K562 (cell line): ENCODE data around the gene DMWD. TPM values are rescaled to one million over a fixed set of nuclear protein-coding genes. Genes with fewer than 3 reads are reported as not detected.

ENCODE experiments used
- HMGN3 ChIP-seq: IDR thresholded peaks from 2 replicates; pipeline ENCODE4 v1.6.1; 2011; ENCODE audit warnings: borderline replicate concordance, low read depth, mild to moderate bottlenecking, mixed read lengths, low read length; ENCODE audit not compliant: insufficient read length; ENCODE audit errors: extremely low read depth
- KLF16 ChIP-seq: IDR thresholded peaks from 2 replicates; pipeline ENCODE4 v1.6.1; 2016; ENCODE audit warnings: antibody characterized with exemption
- MAZ ChIP-seq, 2 experiments: fragments of 450-650 bp in 1 of 2; sonication (generic) in 1 of 2; formaldehyde crosslinking; IDR thresholded peaks in 1 of 2; conservative IDR thresholded peaks in 1 of 2; 2 replicates each; pipeline versions ENCODE4 v1.4.0 to v1.5.0; 2020; ENCODE audit warnings: mild to moderate bottlenecking in 1 of 2, missing genetic modification reagents in 1 of 2
- PML ChIP-seq: IDR thresholded peaks from 2 replicates; pipeline ENCODE4 v1.6.1; 2012; ENCODE audit warnings: low read length, inconsistent platforms
- POLR2AphosphoS5 ChIP-seq: IDR thresholded peaks from 2 replicates; pipeline ENCODE4 v1.6.1; 2011; ENCODE audit warnings: mild to moderate bottlenecking, low read depth, low read length, moderate library complexity; ENCODE audit not compliant: control insufficient read depth, insufficient read depth
- PTTG1 ChIP-seq: fragments of 450-650 bp; IDR thresholded peaks from 2 replicates; pipeline ENCODE4 v1.6.1; 2016; ENCODE audit warnings: low read depth, mild to moderate bottlenecking, missing genetic modification characterization, missing compliant biosample characterization
- RCOR1 ChIP-seq, 2 experiments: IDR thresholded peaks; 2 replicates each; pipeline ENCODE4 v1.6.1; 2012; ENCODE audit warnings: low read depth in 2 of 2, low read length in 2 of 2, borderline replicate concordance in 1 of 2, improper control_type of control experiment in 1 of 2
- RNF2 ChIP-seq: sonication (generic); IDR thresholded peaks from 2 replicates; pipeline ENCODE4 v1.6.1; 2016
- SMAD2 ChIP-seq: fragments of 150-350 bp; IDR thresholded peaks from 2 replicates; pipeline ENCODE4 v1.6.1; 2014; ENCODE audit warnings: low read depth, mild to moderate bottlenecking, low read length
- SRSF1 ChIP-seq: fragments of 200-400 bp; formaldehyde crosslinking; IDR thresholded peaks from 2 replicates; pipeline ENCODE4 v1.6.1; 2017; ENCODE audit warnings: mild to moderate bottlenecking, low read depth, low read length, moderate library complexity
- ZBTB12 ChIP-seq: fragments of 250-450 bp; sonication (Bioruptor Pico); IDR thresholded peaks from 2 replicates; pipeline ENCODE4 v1.4.0; 2020
- ZBTB49 ChIP-seq: sonication (generic); formaldehyde crosslinking; IDR thresholded peaks from 2 replicates; pipeline ENCODE4 v1.8.0; 2022; ENCODE audit warnings: missing genetic modification reagents, mild to moderate bottlenecking, borderline replicate concordance
- ZEB2 ChIP-seq: fragments of 450-650 bp; IDR thresholded peaks from 2 replicates; pipeline ENCODE4 v1.6.1; 2016
- ZNF431 ChIP-seq: sonication (generic); formaldehyde crosslinking; IDR thresholded peaks from 2 replicates; pipeline ENCODE4 v1.8.0; 2022; ENCODE audit warnings: mild to moderate bottlenecking, missing genetic modification reagents
- ZNF740 ChIP-seq, 3 experiments: fragments of 200-800 bp in 1 of 3; sonication (Bioruptor generic) in 1 of 3; sonication (generic) in 1 of 3; formaldehyde crosslinking in 1 of 3; IDR thresholded peaks; 2 replicates each; pipeline versions ENCODE4 v1.6.1 to v1.8.0; 2016 to 2022; ENCODE audit warnings: mild to moderate bottlenecking in 2 of 3, missing compliant biosample characterization in 2 of 3, missing genetic modification characterization in 2 of 3, missing genetic modification reagents in 1 of 3
- ZNF764 ChIP-seq: fragments of 250-450 bp; sonication (Bioruptor Pico); IDR thresholded peaks from 2 replicates; pipeline ENCODE4 v1.4.0; 2020; ENCODE audit warnings: low read depth, mild to moderate bottlenecking, moderate library complexity
- polyA plus RNA-seq, 8 experiments: library from polyadenylated mRNA; depleted of rRNA in 4 of 8; stranded (reverse) in 5 of 8; unstranded in 3 of 8; fragments of >200 nt; fragmentation: Nextera tagmentation in 2 of 8; fragmentation: Illumina TruSeq in 1 of 8; extraction: Ambion mirVana in 2 of 8; extraction: Trizol in 1 of 8; gene quantifications; 2 replicates each; pipeline versions ENCODE4 v1.2.1 to v1.2.3, GENCODE V29; 2011 to 2014; ENCODE audit warnings: inconsistent platforms in 1 of 8, missing spikeins in 1 of 8
- total RNA-seq, 7 experiments: library from RNA; depleted of rRNA in 6 of 7; stranded (reverse); fragments of >200 nt in 6 of 7; fragmentation: Illumina TruSeq in 2 of 7; extraction: Trizol in 2 of 7; gene quantifications; 2 replicates each; pipeline versions ENCODE4 v1.2.1 to v1.2.3, GENCODE V29; 2011 to 2021; ENCODE audit warnings: low replicate concordance in 1 of 7
- TF ChIP-seq, protein P1 (sequence below), 3 experiments: IDR thresholded peaks in 2 of 3; conservative IDR thresholded peaks in 1 of 3; 2 replicates each; pipeline ENCODE4 v1.5.1; 2011 to 2012; ENCODE audit warnings: low read length in 3 of 3, mild to moderate bottlenecking in 3 of 3, control low read depth in 2 of 3, improper control_type of control experiment in 1 of 3, inconsistent platforms in 1 of 3, low read depth in 1 of 3, mixed read lengths in 1 of 3, moderate library complexity in 1 of 3; ENCODE audit not compliant: insufficient read depth in 2 of 3

Gene DMWD
- total and polyA plus RNA-seq, 9 of the 15 experiments (the other 6 are each of a cell fraction or from before 2014, with no cell fraction given) = 4.7 to 54.6 (median 19.0) TPM

DNA sequence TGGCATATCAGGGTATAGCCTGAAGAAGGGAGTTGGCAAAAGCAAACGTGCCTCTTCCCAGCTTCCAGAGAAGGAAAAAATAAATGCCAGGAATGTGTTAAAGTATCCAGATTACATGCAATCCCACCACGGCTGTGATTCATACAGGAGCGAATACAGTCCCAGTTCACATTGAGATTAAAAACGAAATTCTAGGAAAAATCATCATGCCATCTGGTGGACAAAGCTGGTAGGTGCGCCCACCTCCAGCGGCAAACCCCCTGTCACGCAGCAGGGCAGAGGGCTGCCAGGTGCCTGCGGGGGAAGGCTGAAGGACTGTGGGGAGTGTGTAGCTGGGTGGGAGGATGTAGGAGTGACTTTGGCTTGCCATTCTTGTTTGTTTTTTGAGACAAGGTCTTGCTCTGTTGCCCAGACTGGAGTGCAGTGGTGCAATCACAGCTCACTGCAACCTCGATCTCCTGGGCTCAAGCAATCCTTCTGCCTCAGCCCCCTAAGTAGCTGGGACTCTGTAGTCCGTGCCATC, 6.4 kb upstream of the DMWD start (continued):
- TF ChIP-seq HMGN3 = no peak
- no peak for TF ChIP-seq SMAD2
- TF ChIP-seq RNF2 = no peak
- peak; percentile 43; the same call in 1 of the 2 replicates for TF ChIP-seq ZNF764 (CRISPR knock-in tag)
- peak in 1 of 2 experiments; percentile 42; a peak in 1 of 4 replicates for TF ChIP-seq MAZ (CRISPR knock-in tag; conservative IDR thresholded peaks at IDR 0.05 in 1 of 2, IDR thresholded peaks at IDR 0.05 in 1 of 2)
- no peak for TF ChIP-seq PTTG1 (tag)
- TF ChIP-seq, protein P1, sequence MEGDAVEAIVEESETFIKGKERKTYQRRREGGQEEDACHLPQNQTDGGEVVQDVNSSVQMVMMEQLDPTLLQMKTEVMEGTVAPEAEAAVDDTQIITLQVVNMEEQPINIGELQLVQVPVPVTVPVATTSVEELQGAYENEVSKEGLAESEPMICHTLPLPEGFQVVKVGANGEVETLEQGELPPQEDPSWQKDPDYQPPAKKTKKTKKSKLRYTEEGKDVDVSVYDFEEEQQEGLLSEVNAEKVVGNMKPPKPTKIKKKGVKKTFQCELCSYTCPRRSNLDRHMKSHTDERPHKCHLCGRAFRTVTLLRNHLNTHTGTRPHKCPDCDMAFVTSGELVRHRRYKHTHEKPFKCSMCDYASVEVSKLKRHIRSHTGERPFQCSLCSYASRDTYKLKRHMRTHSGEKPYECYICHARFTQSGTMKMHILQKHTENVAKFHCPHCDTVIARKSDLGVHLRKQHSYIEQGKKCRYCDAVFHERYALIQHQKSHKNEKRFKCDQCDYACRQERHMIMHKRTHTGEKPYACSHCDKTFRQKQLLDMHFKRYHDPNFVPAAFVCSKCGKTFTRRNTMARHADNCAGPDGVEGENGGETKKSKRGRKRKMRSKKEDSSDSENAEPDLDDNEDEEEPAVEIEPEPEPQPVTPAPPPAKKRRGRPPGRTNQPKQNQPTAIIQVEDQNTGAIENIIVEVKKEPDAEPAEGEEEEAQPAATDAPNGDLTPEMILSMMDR (IDR thresholded peaks at IDR 0.05 in 2 of 3, conservative IDR thresholded peaks at IDR 0.05 in 1 of 3; ENCODE audit: insufficient read depth in 2 of 3, low read depth in 1 of 3, low read length in 3 of 3) = peak; percentile 72 to 82 (median 77)
- TF ChIP-seq ZBTB12 = no peak
- 0 out of 2 replicates have a peak, but pooled peaks have one; percentile 10 for TF ChIP-seq ZNF740 (CRISPR knock-in tag; IDR thresholded peaks at IDR 0.05)
- no peak for TF ChIP-seq ZNF740 (tag; IDR thresholded peaks at IDR 0.05)
- TF ChIP-seq ZNF431 = no peak
- TF ChIP-seq ZEB2 = no peak
- TF ChIP-seq SRSF1 = no peak
- TF ChIP-seq PML = no peak
- TF ChIP-seq ZBTB49 (CRISPR knock-in tag) = no peak
- TF ChIP-seq KLF16 = peak; percentile 21; the same call in 1 of the 2 replicates
- TF ChIP-seq RCOR1 (IDR thresholded peaks at IDR 0.05; ENCODE audit: borderline replicate concordance in 1 of 2, low read depth in 2 of 2, low read length in 2 of 2) = 0 out of 4 replicates have a peak, but pooled peaks of 1 of the 2 experiments have one; percentile 44
- TF ChIP-seq POLR2AphosphoS5 = no peak
